HG03280 (cell line): ENCODE data around the gene UHRF1.

ENCODE experiments used
- ATAC-seq: cut with Tn5 transposase; IDR thresholded peaks from one replicate; pipeline ENCODE4 v1.9.1; 2021; ENCODE audit warnings: mild to moderate bottlenecking, moderate library complexity; ENCODE audit not compliant: unreplicated experiment

The UHRF1 gene

GRCh38 chr19:4986471-4986891 is 77.2 kb downstream of the UHRF1 start:
- ATAC-seq = no peak

DNA sequence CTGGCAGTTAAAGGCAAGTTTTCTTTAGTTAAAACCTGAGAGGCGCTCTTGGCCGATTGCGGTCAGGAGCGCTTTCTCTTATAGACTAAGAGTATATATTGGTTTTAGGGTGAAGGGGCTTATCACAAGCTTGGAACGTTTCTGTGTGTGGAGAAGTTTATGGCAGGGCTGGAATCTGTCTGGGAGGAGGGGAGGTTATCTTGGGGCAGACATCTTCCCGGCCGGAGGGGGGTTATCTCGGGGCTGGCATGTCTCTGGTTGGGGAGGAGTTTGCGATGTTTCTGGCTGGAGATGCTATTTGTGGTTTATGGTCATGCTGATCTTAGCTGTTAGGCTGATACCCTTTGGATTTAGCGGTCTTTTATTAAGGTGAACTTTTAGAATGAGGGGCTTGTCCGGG is 78.0 kb downstream of the UHRF1 start:
- no peak for ATAC-seq

DNA sequence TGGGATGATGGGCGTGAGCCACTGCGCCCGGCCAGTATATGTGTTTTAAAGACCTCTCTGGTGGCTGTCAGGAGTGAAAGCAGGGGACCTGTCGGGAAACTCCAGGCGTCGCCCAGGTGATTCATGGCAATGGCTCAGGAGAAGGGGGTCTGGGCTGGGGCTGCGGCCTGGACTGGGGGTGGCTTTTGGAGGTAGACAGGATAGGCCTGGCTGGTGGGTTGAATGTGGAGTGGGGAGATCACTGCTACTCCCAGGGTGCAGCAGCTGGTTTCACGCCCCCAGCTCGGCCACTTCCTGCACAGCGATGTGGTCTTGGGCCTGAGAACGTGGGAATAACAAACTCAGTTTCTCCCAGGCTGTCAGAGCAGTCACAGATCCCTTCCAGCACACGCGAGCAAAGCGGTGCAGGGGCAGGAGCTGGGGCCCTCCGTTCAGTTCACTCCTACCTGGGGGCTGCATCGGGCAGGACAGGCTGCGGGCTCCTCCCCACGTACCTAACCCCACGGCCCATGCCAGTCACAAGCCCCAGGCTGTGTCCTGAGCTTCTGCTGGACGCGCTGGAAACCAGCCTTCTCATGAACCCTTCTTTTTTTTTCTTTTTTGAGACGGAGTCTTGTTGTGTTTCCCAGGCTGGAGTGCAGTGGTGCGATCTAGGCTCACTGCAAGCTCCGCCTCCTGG is 78.5 kb downstream of the UHRF1 start:
- ATAC-seq = no peak

GRCh38 chr19:4988770-4989251 is 79.5 kb downstream of the UHRF1 start:
- no peak for ATAC-seq

DNA sequence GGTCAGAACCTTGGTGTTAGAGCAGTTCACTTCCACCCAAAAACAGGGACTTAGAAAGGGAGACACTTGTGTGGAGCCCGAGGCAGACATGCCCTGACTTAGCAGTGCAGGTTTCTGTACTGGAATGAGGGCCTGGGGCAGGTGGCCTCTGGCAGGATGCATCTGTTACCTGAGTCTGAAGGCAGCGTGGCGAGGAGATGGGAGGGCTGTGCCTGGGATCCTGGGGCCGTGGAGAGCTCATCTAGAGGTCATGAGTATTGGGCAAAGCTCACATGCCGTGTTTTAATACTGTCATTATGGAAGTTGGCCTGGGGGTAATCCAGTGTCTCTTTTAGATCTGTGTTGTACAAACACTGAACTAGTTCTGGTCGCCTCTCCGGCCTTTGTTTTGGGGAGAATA is 81.0 kb downstream of the UHRF1 start:
- no peak for ATAC-seq

DNA sequence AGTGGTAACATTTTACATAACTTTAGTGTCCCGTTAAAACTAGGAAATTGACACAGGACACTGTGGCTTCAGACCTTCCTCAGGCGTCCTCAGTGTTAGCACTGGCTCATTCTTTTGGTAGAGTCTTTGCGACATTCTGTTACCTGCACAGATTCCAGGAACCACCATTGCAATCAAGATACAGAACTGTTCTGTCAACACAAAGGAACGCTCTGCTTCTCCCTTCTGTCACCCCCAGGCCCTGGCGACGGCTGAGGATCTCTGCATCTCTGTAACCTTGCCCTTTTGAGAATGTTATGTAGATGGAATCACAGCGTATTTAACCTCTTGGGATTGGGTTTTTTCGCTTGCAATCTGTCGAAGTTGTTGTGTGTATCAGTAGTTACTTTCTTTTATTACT is 82.2 kb downstream of the UHRF1 start:
- ATAC-seq = no peak

GRCh38 chr19:4991996-4992698 is 82.8 kb downstream of the UHRF1 start:
- no peak for ATAC-seq

- ATAC-seq = no peak
Measured at GRCh38 chr19:4993683-4994082, 84.4 kb downstream of the UHRF1 start.

DNA sequence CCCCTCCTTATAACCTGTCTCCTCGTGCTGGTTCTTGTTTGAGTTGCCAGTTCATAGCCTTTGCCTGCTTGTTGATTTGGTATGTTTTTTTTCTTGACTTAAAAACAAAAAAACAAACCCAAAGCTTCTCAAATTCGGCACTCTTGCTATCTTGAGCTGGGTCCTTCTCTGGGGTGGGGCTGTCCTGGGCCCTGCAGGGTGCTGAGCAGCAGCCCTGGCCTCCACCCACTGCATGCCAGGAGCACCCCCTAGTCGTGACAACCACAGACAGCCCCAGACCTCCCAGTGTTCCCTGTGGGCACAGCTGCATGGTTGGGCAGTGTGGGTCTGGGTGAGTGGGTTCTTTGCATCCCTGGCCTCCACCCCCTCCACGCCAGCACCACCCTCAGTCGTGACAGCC is 87.4 kb downstream of the UHRF1 start:
- no peak for ATAC-seq

- no peak for ATAC-seq
Measured at GRCh38 chr19:4997297-4997696, 88.0 kb downstream of the UHRF1 start.

DNA sequence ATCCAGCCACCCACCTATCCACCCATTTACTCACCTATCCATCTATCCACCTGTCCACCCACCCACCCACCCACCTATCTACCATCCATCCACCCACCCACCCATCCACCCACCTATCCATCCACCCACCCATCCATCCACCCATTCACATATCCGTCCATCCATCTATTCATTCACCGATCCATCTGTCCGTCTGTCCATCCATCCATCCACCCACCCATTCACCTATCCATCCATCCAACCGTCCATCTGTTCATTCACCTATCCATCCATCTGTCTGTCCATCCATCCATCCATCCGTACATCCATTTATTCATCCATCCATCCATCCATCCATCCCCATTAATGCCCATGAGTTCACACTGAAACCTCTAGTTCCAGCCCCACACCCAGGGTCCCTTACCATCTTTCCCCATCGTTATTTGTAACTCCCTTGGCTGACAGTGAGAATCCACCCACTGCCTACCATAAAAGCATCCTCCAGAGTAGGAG is 90.9 kb downstream of the UHRF1 start:
- ATAC-seq = no peak

- no peak for ATAC-seq
Measured at GRCh38 chr19:5001615-5002014, 92.3 kb downstream of the UHRF1 start.

- ATAC-seq = no peak
Measured at GRCh38 chr19:5002143-5002542, 92.8 kb downstream of the UHRF1 start.

GRCh38 chr19:5003781-5004180 is 94.5 kb downstream of the UHRF1 start:
- ATAC-seq = no peak

DNA sequence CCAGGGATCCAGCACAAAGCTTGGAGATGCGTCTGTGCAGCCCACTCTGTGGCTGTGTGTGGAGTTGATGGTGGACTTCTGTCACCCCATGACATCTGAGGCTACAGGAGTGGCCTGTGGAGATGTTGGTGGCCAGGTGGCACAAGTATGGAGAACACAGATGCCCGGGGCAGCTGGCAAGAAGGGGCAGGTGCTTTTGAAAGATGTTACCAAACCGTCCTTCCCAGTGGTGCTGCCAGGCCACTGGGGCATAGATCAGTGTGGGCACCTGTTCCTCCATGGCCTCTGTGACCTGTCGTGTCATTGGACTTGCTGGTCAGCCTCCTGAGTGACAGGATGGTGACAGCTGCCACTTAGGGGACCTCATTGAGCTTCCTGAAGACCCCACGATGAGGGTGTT is 95.8 kb downstream of the UHRF1 start:
- no peak for ATAC-seq

DNA sequence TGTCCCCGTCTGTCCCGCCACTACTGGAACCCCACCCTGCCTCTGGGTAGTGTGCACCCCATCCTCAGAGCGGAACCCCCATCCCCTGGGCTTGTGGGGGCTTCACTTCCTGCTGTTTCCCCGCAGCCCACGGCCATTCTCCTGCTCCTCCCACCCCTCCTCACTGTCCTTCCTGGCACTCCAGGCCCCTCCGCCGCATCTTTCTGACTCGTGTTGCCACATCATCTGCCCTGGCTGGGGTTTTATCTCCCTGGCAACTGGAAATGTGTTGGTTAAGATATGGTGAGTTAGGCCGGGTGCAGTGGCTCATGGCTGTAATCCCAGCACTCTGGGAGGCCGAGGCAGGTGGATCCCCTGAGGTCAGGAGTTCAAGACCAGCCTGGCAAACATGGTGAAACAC is 96.9 kb downstream of the UHRF1 start:
- no peak for ATAC-seq

- no peak for ATAC-seq
Measured at GRCh38 chr19:5006821-5007220, 97.5 kb downstream of the UHRF1 start.
